Esophagus muscularis mucosa (tissue), 3 donors: ENCODE results near the gene GRB7.

Experiments used
- POLR2A ChIP-seq: fragments of 450-650 bp; IDR thresholded peaks from one replicate; pipeline ENCODE4 v1.6.1; 2017; ENCODE audit warnings: antibody characterized with exemption, moderate library complexity, mild to moderate bottlenecking, low read depth
- POLR2AphosphoS5 ChIP-seq, 2 donors: sonication (generic); formaldehyde crosslinking; IDR thresholded peaks; one replicate each; pipeline ENCODE4 v1.6.1; 2017; ENCODE audit warnings: antibody characterized with exemption in 2 of 2
- TF ChIP-seq, protein P1 (sequence below), 3 experiments: fragments of 200-600 bp in 2 of 3; fragments of 450-650 bp in 1 of 3; sonication (generic) in 2 of 3; IDR thresholded peaks; one replicate each; pipeline ENCODE4 v1.5.1; 2017 to 2019; ENCODE audit warnings: antibody characterized with exemption in 3 of 3, mild to moderate bottlenecking in 2 of 3, moderate library complexity in 1 of 3

DNA sequence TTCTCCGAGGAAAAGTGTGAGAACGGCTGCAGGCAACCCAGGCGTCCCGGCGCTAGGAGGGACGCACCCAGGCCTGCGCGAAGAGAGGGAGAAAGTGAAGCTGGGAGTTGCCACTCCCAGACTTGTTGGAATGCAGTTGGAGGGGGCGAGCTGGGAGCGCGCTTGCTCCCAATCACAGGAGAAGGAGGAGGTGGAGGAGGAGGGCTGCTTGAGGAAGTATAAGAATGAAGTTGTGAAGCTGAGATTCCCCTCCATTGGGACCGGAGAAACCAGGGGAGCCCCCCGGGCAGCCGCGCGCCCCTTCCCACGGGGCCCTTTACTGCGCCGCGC is 38.0 kb upstream of the GRB7 start, which contains the start of gene ERBB2:
- TF ChIP-seq, protein P1, sequence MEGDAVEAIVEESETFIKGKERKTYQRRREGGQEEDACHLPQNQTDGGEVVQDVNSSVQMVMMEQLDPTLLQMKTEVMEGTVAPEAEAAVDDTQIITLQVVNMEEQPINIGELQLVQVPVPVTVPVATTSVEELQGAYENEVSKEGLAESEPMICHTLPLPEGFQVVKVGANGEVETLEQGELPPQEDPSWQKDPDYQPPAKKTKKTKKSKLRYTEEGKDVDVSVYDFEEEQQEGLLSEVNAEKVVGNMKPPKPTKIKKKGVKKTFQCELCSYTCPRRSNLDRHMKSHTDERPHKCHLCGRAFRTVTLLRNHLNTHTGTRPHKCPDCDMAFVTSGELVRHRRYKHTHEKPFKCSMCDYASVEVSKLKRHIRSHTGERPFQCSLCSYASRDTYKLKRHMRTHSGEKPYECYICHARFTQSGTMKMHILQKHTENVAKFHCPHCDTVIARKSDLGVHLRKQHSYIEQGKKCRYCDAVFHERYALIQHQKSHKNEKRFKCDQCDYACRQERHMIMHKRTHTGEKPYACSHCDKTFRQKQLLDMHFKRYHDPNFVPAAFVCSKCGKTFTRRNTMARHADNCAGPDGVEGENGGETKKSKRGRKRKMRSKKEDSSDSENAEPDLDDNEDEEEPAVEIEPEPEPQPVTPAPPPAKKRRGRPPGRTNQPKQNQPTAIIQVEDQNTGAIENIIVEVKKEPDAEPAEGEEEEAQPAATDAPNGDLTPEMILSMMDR (IDR thresholded peaks at IDR 0.05), result no peak
- TF ChIP-seq POLR2AphosphoS5 (IDR thresholded peaks at IDR 0.05) (peak; percentile 73 to 91), POLR2A (no peak)
